ENCODE measurements around the gene DMBX1.

Gene DMBX1

DNA sequence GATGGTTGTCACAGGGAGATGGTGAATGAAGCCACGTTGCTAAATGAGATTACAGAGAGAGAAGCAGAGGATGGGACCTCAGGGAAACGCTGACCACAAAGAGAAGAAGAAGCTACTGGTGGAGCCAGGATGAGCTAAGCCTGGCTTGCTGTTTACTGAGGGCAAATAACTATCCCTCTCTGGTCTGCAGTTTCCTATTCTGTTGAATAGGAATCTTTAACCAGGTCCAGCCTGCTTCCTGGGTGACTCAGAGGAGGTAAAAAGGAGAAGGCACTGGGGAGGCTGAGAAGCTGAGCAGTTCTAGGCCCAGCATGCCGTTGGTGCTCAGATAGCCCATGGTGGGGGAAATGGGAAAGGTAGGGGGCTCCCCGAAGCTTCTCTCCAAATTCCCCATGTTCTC lies 29.6 kb downstream of the DMBX1 start:
- H3K4me3 ChIP-seq (replicated peaks in 1 of 2; ENCODE audit: low read depth in 2 of 2, low read length in 2 of 2) = no peak overlapping the region
- TF ChIP-seq, protein P1, sequence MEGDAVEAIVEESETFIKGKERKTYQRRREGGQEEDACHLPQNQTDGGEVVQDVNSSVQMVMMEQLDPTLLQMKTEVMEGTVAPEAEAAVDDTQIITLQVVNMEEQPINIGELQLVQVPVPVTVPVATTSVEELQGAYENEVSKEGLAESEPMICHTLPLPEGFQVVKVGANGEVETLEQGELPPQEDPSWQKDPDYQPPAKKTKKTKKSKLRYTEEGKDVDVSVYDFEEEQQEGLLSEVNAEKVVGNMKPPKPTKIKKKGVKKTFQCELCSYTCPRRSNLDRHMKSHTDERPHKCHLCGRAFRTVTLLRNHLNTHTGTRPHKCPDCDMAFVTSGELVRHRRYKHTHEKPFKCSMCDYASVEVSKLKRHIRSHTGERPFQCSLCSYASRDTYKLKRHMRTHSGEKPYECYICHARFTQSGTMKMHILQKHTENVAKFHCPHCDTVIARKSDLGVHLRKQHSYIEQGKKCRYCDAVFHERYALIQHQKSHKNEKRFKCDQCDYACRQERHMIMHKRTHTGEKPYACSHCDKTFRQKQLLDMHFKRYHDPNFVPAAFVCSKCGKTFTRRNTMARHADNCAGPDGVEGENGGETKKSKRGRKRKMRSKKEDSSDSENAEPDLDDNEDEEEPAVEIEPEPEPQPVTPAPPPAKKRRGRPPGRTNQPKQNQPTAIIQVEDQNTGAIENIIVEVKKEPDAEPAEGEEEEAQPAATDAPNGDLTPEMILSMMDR (IDR thresholded peaks at IDR 0.05; ENCODE audit: low read depth, low read length) = no peak
- peak in 1 of 2 donors; percentile 35 for DNase-seq (ENCODE audit: low read depth in 2 of 2)

DNA sequence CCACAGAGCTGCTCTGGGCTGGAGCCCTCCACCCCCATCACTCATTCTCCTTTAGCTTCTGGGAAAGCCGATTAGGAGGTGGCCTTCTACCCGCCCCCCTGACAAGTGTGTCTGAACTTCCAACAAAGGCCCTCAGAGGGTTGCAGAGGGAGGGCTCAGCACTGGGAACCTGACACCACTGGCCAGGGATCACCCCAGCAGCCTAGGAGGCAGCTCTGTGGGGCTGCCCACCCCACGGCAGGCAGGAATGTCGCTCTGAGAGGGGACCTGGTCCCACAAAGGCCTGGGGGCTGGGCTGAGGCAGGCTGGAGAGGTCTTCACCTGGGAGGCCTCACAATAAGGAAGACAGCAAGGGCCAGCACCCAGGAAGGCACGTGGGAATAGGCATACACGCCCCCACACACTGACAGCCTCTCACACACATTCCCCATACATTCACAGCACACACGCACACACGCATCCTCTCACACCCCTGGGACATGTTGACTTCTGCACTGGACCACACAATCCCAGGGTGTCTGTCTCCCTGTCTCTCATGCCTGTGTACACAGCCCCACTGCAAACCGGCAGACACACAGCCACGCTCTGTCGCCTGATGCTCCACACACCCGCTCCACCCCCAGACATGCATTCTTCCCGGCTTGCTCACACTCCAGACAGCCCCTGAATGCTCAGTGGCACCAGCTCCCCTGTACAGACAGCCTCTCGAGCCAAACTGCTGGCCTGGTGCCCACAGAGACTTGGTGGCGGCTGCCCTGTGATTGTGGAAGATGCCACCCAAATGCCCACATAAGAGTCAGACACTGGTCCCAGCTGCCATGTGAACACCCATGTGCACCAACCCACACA lies 30.7 kb downstream of the DMBX1 start:
- peak; percentile 74 to 77 for DNase-seq (ENCODE audit: low read depth in 2 of 2)
- TF ChIP-seq, protein P1 (IDR thresholded peaks at IDR 0.05; ENCODE audit: low read depth, low read length) = no peak
- no peak overlapping the region for H3K4me3 ChIP-seq (replicated peaks in 1 of 2; ENCODE audit: low read depth in 2 of 2, low read length in 2 of 2)

DNA sequence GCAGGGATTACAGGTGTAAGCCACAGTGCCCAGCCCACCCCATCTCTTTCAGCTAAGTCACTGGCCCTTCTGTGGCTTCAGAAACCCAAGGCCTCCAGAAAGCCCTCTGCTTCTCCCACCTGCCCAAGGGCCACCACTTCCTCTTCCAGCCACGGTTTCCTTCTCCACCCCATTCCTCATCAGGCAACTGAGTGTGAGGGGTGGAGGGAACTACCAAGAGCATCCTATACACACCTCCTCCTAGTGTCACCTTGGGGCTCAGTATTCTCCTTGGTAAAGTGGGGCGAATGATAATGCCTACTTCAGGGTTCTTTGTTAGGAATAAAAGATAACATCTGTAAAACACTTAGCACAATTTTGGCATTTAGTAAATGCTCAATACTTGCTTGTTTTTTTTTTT lies 31.8 kb downstream of the DMBX1 start:
- TF ChIP-seq, protein P1 (IDR thresholded peaks at IDR 0.05; ENCODE audit: low read depth, low read length) = no peak
- no peak for DNase-seq (ENCODE audit: low read depth in 2 of 2)
- H3K4me3 ChIP-seq (replicated peaks in 1 of 2; ENCODE audit: low read depth in 2 of 2, low read length in 2 of 2) = no peak overlapping the region

DNA sequence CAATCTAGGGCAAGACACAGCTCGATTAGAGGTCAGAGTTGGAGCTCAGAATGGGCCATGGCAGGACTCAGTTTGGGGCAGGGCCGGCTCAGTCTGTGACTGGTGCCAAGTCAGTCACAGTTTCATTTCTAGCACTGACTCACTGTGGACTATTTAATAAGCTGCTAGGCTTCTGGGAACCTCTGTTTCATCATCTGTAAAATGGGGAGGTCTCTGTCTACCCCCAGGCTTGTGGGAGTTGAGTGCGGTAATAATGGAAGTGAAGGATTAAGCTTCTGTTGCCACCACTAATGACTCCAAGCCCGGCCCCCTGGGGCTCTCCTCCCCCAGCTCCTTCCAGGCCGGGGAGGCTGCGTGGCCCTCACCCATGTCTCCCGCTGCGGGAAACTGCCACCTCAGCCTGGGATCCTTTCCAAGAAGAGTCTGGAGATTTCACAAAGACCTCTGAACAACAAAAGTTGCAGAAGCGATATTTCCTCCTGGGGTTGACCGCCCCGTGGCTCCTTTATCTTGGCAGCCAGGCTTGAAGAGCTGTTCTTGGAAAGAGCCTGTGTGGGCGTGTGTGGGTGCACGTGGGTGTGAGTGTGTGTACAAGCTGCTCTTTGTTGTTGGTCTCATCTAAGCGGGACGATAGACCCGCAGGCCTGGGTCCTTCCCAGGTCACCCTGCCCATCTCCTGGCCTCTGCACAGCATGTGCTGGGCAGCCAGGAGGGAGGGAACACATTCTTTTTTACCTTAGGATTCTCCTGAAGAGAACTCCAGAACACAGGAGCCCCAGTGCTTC lies 32.7 kb downstream of the DMBX1 start:
- TF ChIP-seq, protein P1 (IDR thresholded peaks at IDR 0.05; ENCODE audit: low read depth, low read length) = no peak
- H3K4me3 ChIP-seq (replicated peaks in 1 of 2; ENCODE audit: low read depth in 2 of 2, low read length in 2 of 2) = no peak overlapping the region
- peak; percentile 89 to 91 for DNase-seq (ENCODE audit: low read depth in 2 of 2)

DNA sequence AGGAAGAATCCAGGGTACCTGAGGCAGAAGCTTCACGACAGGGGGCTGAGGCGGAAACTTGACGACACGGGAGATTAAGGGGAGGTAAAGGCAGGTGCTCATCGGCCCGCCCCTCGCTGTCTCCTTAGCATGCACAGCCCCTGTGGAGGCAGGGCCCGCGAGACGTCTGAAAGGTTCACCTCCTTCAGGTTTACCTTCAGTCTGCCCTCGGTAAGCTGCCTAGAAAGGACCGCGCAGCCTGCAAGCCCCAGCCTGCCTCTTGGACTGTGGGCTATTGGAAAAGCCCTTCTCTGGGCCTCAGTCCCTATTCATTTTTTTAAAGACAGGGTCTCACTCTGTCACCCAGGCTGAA lies 33.3 kb downstream of the DMBX1 start:
- TF ChIP-seq, protein P1 (IDR thresholded peaks at IDR 0.05; ENCODE audit: low read depth, low read length) = no peak
- DNase-seq (ENCODE audit: low read depth in 2 of 2) = no peak
- no peak overlapping the region for H3K4me3 ChIP-seq (replicated peaks in 1 of 2; ENCODE audit: low read depth in 2 of 2, low read length in 2 of 2)

DNA sequence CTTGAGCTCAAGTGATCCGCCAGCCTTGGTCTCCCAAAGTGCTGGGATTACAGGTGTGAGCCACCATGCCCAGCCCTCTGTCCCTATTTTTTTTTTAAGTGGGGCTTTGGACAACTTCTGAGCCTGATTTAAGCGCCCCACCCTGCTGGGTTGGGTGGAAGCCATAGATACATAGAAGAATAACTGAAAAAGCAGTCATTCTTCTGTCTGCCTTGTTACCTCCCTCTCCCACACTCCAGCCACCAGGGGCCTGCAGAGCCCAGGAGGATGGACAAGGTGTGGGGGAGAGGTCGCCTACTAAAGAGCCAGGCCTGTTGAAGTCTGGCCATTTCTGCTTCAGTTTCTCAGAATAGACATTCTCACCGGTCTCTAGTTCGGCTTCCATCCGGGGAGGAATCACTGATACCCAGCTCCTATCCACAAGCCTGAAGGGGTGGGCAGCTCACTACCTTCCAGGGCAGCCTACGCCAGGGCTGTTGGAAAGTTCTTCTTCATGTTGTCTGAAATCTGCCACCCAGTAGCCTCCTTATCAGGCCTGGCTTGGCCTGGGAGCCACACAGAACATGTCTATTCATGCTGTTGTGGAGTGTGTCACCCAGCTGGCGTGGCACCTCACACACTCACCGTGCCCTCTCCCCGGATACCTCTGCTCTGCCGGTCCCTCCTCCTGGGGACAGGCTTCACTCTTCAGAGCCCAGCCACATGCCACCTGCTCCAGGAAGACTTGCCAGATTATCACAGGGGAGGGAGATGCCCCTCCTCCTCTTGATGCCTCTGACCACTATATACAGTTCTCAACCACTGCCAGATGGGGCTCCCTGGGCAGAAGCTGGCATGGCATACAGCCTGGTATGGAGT lies 34.1 kb downstream of the DMBX1 start:
- no peak for DNase-seq (ENCODE audit: low read depth in 2 of 2)
- TF ChIP-seq, protein P1 (IDR thresholded peaks at IDR 0.05; ENCODE audit: low read depth, low read length) = no peak
- no peak overlapping the region for H3K4me3 ChIP-seq (replicated peaks in 1 of 2; ENCODE audit: low read depth in 2 of 2, low read length in 2 of 2)
